OCI-LY3 (cell line): ENCODE data around the gene ADCY3.

Experiments used
- EZH2phosphoT487 ChIP-seq: fragments of 200-600 bp; shearing (Covaris generic); IDR thresholded peaks from 2 replicates; pipeline ENCODE4 v1.6.1; 2018; ENCODE audit warnings: antibody characterized with exemption, mixed run types, low read depth
- TF ChIP-seq, protein P1 (sequence below): fragments of 200-600, 300-600 bp; sonication (generic); IDR thresholded peaks from 2 replicates; pipeline ENCODE4 v1.5.1; 2014; ENCODE audit warnings: antibody characterized with exemption, low read length, low read depth

- TF ChIP-seq, protein P1, sequence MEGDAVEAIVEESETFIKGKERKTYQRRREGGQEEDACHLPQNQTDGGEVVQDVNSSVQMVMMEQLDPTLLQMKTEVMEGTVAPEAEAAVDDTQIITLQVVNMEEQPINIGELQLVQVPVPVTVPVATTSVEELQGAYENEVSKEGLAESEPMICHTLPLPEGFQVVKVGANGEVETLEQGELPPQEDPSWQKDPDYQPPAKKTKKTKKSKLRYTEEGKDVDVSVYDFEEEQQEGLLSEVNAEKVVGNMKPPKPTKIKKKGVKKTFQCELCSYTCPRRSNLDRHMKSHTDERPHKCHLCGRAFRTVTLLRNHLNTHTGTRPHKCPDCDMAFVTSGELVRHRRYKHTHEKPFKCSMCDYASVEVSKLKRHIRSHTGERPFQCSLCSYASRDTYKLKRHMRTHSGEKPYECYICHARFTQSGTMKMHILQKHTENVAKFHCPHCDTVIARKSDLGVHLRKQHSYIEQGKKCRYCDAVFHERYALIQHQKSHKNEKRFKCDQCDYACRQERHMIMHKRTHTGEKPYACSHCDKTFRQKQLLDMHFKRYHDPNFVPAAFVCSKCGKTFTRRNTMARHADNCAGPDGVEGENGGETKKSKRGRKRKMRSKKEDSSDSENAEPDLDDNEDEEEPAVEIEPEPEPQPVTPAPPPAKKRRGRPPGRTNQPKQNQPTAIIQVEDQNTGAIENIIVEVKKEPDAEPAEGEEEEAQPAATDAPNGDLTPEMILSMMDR: no peak
- TF ChIP-seq EZH2phosphoT487: no peak
Observed at GRCh38 chr2:24883946-24884345, 36.1 kb downstream of the ADCY3 start.
